ENCODE results near the gene CREB5. TPM values are rescaled to one million over a fixed set of nuclear protein-coding genes. Genes with fewer than 3 reads are reported as not detected.

The CREB5 gene
- total RNA-seq, 1 experiment from 2014 or later = 1.3 TPM

DNA sequence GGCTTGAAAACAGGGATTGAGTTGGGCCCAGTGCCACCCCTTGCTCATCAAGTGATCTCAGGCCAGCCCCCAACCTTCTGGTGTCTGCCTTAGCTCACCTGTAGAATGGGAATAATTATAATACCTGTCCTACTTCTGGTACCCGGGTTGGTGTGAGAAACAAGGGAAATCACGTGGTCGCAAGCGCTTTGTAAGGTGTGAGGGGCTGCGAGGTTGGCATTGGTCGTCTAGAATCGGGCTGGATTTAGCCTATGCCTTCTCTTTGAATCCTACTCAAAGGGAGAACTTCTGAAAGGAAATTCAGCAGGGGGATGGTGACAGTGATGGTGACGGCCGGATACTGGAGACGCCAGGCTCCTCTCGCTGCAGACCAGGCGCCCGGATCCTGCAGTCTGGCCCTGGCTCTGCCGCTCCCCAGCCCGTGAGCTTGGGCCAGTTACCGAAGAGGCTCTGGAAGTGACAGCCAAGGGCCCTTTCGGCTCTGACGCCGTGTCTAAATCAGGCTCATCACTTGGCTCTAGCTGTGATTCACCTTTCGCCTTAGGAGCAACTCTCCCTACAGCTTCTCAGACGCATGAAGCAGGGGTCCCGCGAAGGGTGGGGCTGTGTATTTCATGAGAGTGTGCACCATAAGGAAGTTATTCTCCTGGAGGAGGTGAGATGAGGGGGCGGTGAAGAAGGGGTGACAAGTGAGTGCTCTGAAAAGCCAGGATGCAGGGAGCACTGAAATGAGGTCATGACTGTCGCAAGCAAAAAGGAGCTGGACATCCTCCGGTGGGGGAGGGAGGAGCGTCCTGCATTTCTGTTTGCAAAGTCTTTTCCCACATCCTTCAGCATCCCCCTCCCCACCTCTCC is 4.0 kb upstream of the CREB5 start (continued):
- TF ChIP-seq, protein P1, sequence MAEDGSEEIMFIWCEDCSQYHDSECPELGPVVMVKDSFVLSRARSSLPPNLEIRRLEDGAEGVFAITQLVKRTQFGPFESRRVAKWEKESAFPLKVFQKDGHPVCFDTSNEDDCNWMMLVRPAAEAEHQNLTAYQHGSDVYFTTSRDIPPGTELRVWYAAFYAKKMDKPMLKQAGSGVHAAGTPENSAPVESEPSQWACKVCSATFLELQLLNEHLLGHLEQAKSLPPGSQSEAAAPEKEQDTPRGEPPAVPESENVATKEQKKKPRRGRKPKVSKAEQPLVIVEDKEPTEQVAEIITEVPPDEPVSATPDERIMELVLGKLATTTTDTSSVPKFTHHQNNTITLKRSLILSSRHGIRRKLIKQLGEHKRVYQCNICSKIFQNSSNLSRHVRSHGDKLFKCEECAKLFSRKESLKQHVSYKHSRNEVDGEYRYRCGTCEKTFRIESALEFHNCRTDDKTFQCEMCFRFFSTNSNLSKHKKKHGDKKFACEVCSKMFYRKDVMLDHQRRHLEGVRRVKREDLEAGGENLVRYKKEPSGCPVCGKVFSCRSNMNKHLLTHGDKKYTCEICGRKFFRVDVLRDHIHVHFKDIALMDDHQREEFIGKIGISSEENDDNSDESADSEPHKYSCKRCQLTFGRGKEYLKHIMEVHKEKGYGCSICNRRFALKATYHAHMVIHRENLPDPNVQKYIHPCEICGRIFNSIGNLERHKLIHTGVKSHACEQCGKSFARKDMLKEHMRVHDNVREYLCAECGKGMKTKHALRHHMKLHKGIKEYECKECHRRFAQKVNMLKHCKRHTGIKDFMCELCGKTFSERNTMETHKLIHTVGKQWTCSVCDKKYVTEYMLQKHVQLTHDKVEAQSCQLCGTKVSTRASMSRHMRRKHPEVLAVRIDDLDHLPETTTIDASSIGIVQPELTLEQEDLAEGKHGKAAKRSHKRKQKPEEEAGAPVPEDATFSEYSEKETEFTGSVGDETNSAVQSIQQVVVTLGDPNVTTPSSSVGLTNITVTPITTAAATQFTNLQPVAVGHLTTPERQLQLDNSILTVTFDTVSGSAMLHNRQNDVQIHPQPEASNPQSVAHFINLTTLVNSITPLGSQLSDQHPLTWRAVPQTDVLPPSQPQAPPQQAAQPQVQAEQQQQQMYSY (CRISPR knock-in tag; IDR thresholded peaks at IDR 0.05) = peak; percentile 61; the same call in 1 of the 2 replicates

DNA sequence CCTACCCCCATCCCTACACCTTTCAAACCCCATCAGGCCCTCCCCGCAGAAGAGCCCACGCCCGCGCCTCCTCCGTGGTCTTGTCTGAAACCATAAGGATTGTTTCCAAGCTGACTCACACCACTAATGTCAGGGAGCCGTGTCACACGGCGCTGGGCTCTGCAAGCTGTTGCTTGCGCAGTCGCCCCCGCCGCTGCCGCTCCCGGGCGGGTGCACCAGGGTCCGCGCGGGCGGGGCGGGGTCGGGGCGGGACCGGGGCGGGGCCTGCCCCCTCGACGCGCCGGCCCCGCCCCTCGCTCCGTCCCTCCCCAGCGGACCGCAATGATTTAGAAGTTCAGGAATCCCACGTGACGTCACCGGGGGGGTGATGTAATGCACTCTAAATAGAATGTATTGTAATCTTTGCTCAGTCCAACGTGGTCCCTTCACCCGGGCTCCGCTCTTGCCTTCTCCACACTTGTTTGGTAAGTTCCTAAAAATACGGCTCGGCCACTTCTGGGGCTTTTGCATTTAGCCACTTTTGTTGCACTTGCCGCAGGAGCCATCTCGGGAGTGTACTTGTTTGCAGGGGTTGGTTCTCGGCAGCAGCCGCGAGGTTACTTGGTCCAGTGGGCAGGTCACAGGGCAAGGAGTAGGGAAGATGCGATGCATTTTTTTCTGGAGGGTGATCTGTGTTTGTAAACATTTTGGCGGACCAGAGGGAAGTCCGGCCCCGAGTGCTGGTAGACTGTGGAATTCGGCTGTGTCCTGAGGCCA is 3.2 kb upstream of the CREB5 start:
- Mint-ChIP-seq H3K36me3 (no peaks in the 10 kb centered on the region), H3K4me3 (peak overlapping the region; percentile 95), H3K27me3 (ENCODE audit: low read depth) (peaks cover 91% of the 10 kb centered on the region), H3K9me3 (no peaks in the 10 kb centered on the region), H3K4me1 (peaks cover 21% of the 10 kb centered on the region), H3K27ac (peak overlapping the region; percentile 28; the same call in 1 of the 2 replicates)
- ChIA-PET POLR2A (interaction anchor here (0.7 kb wide), 1 partner anchor 9 kb away, joined by 3 read pairs; no protein-coding TSS in a partner anchor), CTCF (interaction anchor here (0.6 to 1.4 kb wide), 9 partner anchors 10 to 518 kb away, joined by 3 to 9 read pairs (median 3); no protein-coding TSS in a partner anchor)
- ATAC-seq (peak; percentile 55), DNase-seq (ENCODE audit: low spot score) (peak; percentile 88)
- TF ChIP-seq, protein P2, sequence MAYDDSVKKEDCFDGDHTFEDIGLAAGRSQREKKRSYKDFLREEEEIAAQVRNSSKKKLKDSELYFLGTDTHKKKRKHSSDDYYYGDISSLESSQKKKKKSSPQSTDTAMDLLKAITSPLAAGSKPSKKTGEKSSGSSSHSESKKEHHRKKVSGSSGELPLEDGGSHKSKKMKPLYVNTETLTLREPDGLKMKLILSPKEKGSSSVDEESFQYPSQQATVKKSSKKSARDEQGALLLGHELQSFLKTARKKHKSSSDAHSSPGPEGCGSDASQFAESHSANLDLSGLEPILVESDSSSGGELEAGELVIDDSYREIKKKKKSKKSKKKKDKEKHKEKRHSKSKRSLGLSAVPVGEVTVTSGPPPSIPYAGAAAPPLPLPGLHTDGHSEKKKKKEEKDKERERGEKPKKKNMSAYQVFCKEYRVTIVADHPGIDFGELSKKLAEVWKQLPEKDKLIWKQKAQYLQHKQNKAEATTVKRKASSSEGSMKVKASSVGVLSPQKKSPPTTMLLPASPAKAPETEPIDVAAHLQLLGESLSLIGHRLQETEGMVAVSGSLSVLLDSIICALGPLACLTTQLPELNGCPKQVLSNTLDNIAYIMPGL (CRISPR knock-in tag; IDR thresholded peaks at IDR 0.05) = no peak
- TF ChIP-seq ZNF263 (CRISPR knock-in tag; IDR thresholded peaks at IDR 0.05; ENCODE audit: low read depth) = no peak
- peak; percentile 51; the same call in 1 of the 2 replicates for TF ChIP-seq CREM (CRISPR knock-in tag; IDR thresholded peaks at IDR 0.05)
- TF ChIP-seq JUN (CRISPR knock-in tag; IDR thresholded peaks at IDR 0.05) = no peak
- TF ChIP-seq, protein P3, sequence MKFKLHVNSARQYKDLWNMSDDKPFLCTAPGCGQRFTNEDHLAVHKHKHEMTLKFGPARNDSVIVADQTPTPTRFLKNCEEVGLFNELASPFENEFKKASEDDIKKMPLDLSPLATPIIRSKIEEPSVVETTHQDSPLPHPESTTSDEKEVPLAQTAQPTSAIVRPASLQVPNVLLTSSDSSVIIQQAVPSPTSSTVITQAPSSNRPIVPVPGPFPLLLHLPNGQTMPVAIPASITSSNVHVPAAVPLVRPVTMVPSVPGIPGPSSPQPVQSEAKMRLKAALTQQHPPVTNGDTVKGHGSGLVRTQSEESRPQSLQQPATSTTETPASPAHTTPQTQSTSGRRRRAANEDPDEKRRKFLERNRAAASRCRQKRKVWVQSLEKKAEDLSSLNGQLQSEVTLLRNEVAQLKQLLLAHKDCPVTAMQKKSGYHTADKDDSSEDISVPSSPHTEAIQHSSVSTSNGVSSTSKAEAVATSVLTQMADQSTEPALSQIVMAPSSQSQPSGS (CRISPR knock-in tag; IDR thresholded peaks at IDR 0.05; ENCODE audit: borderline replicate concordance, low read depth) = no peak
- 0 out of 2 replicates have a peak, but pooled peaks have one; percentile 31 for TF ChIP-seq ZBTB21 (CRISPR knock-in tag; IDR thresholded peaks at IDR 0.05; ENCODE audit: borderline replicate concordance)
- no peak for TF ChIP-seq ZNF121 (CRISPR knock-in tag; IDR thresholded peaks at IDR 0.05)
- TF ChIP-seq, protein P4, sequence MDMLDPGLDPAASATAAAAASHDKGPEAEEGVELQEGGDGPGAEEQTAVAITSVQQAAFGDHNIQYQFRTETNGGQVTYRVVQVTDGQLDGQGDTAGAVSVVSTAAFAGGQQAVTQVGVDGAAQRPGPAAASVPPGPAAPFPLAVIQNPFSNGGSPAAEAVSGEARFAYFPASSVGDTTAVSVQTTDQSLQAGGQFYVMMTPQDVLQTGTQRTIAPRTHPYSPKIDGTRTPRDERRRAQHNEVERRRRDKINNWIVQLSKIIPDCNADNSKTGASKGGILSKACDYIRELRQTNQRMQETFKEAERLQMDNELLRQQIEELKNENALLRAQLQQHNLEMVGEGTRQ (CRISPR knock-in tag; IDR thresholded peaks at IDR 0.05) = peak; percentile 51
- no peak for TF ChIP-seq SOX15 (CRISPR knock-in tag; IDR thresholded peaks at IDR 0.05)
- TF ChIP-seq, protein P5, sequence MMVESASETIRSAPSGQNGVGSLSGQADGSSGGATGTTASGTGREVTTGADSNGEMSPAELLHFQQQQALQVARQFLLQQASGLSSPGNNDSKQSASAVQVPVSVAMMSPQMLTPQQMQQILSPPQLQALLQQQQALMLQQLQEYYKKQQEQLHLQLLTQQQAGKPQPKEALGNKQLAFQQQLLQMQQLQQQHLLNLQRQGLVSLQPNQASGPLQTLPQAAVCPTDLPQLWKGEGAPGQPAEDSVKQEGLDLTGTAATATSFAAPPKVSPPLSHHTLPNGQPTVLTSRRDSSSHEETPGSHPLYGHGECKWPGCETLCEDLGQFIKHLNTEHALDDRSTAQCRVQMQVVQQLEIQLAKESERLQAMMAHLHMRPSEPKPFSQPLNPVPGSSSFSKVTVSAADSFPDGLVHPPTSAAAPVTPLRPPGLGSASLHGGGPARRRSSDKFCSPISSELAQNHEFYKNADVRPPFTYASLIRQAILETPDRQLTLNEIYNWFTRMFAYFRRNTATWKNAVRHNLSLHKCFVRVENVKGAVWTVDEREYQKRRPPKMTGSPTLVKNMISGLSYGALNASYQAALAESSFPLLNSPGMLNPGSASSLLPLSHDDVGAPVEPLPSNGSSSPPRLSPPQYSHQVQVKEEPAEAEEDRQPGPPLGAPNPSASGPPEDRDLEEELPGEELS (CRISPR knock-in tag; IDR thresholded peaks at IDR 0.05) = no peak
- TF ChIP-seq SP1 (CRISPR knock-in tag; conservative IDR thresholded peaks at IDR 0.05) = 0 out of 2 replicates have a peak, but pooled peaks have one; percentile 20
- TF ChIP-seq, protein P6, sequence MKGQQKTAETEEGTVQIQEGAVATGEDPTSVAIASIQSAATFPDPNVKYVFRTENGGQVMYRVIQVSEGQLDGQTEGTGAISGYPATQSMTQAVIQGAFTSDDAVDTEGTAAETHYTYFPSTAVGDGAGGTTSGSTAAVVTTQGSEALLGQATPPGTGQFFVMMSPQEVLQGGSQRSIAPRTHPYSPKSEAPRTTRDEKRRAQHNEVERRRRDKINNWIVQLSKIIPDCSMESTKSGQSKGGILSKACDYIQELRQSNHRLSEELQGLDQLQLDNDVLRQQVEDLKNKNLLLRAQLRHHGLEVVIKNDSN (CRISPR knock-in tag; IDR thresholded peaks at IDR 0.05) = 0 out of 2 replicates have a peak, but pooled peaks have one; percentile 11
- TF ChIP-seq FOXK1 (CRISPR knock-in tag; IDR thresholded peaks at IDR 0.05) = no peak
